GM18511 (cell line): Measurements from ENCODE around the gene CERS1.

Experiments used
- ATAC-seq: cut with Tn5 transposase; IDR thresholded peaks from one replicate; pipeline ENCODE4 v1.9.1; 2021; ENCODE audit warnings: mild to moderate bottlenecking, moderate library complexity; ENCODE audit not compliant: unreplicated experiment

The CERS1 gene

GRCh38 chr19:18876865-18877264, 19.1 kb downstream of the CERS1 start:
- no peak for ATAC-seq

DNA sequence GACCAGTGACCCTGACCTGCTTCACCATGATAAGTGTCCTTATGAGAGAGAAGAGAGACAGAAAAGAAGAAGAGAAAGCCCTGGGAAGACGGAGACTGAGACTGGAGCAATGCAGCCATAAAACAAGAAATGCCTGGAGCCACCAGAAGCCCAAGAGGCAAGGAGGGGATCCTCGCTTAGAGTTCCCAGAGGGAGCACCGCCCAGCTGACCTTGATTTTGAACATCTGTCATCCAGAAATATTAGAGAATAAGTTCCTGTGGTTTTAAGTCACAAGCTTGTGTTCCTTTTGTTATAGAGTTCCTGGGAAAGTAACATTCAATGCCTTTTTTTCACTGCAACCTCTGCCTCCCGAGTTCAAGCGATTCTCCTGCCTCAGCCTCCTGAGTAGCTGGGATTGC, 20.2 kb downstream of the CERS1 start:
- no peak for ATAC-seq

DNA sequence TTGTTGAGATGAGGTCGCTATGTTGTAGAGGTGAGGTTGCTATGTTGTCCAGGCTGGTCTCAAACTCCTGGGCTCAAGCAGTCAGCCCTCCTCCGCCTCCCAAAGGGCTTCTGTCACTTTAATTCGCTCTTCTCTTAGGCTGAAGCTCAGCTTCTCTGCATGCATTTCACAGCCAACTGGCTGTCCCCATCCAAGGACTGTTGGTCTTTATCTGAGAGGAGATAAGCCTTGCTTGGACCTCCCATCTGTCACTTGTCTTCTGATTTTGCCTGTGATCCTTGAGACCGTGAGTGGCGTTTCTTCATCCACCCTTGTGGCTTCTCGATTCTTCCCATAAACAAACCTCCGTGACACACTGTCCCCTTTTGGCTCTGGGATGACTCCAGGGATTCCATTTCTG, 24.4 kb downstream of the CERS1 start:
- ATAC-seq, result no peak

DNA sequence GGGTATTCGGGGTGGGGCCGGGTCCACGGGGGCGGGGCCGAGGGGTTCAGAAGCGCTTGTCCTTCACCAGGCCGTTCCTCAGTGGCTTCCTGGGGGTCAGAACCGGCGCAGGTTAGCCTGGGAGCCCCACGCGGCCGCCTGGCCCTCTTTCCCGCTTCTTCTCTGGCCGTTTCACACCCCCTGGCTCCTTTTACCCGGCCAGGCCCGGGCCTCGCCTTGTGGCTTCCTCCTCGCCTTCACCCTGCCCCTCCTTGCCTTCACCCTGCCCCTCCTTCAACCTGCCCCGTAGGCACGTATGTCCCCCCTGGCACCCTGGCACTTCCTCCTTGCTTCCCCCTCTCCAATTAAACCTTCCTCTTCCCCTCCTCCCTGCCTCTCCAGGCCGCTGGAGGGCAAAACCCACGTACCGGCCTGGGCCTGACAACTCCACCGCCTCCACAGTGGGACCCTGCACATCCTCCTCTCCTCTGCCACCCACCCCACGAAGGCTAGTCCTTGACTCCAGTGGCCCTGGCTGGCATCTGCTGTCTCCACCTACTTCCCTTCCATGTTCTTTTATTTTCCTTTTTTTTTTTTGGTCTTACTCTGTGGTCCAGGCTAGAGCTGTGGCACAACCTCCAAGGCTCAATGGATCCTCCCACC, 25.3 kb downstream of the CERS1 start:
- ATAC-seq, result no peak

DNA sequence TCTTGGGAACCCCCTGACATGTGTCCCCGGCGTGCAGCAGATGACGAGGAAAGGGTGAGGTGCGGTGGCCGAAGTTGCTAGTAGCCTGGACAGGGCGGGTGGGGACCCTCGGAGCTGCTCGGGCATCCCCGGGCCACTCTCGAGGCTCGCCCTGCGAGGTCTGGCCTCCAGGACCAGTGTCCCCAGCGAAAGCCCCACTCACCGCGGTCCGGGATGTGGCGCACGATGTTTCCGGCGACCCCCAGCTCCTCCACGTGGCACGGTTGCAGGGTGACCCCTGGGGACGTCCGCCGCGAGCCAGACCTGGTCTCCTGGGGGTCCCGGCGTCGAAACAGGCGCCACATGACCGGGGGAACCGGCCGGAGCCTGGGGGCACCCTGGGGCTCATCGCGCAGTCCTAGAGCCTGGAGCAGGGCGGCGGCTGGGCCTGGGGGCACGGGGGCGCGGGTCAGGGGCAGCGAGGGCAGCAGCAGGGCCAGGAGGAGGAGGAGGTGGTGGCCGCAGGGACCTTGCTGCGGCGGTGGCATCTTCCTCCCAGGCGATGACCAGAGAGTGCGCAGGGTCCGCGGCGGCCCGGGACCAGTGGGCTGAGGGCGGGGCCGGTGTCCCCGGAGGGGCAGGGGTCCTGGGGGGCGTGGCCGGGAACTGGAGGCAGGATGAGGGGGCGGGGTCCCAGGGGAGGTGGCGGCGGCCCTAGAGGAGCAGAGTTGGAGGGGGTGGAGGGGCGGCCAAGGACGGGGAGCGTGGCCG, 26.0 kb downstream of the CERS1 start:
- no peak for ATAC-seq

DNA sequence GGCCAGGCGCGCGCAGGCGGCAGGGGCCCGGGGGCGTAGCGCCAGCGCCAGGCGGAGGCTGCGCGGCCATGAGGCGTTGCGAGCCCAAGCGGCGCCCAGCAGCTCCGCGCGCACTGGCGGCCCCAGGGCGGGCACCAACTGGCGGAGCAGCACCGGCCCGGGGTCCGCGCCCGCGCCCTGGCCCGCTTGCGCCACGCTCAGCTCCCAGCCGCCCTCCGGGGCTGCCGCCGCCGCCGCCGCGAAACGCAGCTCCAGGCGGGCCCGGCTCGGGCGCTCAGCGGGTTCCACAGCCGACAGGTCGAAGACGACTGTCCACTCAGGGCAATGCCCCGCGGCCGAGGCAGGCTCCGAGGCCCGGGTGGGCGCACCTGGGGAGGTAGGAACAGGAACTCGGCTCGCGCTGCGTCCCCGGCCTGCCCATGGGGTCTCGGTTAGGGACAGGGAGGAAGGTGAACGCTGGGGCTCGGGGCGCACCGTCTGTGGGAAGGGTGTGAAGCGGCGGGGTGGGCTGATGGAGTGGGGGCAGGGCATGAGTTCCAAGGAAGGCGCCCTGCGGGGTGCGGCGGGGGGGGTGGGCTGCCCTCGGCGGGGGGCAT, 26.8 kb downstream of the CERS1 start:
- no peak for ATAC-seq

DNA sequence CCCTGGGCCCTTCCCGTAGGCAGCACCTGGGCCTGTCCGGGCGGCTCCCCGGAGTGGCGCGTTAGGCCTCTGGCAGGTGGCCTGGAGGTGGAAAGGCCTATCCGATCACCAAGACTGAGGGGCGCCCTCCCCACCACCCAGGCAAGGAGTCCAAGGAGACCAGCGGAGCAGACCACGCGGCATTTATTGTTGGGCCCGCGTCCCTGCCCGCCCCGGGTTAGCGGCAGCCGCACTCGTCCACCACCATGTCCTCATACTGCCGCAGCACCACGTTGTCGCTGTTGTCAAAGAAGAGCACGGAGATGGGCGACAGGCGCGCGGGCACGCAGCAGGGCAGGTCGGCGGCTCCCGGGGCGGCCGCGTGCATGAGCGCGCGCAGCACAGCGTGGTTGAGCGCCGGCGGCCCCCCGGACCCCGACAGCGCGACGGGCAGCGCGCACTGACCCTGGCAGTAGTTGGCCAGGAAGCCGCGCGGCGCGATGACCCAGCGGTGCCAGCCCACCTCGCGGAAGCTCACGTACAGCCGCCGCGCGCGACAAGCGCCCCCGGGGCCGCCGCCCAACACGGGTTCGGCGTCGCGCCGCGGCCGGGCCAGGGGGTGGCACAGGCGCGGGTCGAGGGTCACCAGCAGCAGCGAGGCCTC, 27.5 kb downstream of the CERS1 start:
- ATAC-seq, result no peak

GRCh38 chr19:18867751-18868150, 28.2 kb downstream of the CERS1 start:
- no peak for ATAC-seq

DNA sequence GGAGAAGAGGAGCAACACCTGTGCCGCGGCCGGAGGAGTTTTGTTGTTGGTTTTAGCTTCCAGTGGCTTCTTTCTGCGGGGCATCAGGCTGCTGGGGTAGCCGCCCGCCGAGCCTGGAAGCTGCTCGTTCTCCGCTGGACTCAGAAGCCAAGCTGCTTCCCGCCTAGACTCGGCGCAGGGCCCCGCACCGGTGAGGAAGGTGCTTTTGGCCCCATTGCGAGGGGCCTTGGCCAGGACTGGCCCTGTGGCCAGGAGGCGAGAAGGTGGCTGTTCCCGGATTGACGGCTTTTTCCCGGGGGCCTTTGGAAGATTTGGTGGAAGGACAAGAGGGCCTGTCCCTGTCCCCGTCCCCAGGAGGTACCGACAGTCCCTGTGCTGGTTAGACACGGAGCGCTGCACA, 28.8 kb downstream of the CERS1 start:
- ATAC-seq, result no peak

- no peak for ATAC-seq
These were observed 29.2 kb downstream of the CERS1 start for GRCh38 chr19:18866800-18867123.

DNA sequence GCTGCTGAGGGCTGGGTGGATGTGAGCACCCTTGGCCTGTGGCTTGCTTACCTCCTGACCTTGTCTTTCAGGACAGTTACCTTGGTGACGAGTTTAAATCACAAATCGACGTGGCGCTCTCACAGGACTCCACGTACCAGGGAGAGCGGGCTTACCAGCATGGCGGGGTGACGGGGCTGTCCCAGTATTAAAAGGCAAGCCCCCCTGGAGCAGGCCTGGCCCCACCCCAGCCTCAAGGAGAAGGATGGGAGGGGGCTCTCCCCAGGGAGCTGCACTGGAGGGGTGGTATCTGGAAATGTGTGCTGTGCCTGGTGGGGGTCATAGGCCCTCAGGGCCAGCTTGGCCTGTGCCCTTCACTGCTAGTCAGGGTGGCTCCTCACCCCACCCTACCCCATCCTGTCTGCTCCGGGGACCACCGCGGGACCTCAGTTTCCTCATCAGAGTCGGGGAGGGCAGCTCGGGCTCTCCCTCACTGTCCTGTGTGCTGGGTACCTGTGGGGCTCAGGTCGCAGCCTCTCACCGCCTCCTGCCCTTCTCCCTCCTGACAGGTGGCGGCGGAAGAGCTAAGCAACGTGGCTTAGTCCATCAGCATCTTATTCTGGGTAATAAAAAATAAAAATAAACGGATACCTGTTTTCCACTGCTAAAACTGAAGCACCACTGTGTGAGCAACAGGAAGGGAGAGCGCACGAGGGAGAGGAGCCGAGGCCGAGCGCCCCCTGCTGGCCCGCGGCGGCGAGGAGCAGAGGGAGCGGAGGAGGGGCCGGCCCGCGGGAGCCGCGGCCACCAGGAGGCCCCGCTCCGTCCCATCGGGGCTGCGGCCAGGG, 29.8 kb downstream of the CERS1 start:
- ATAC-seq, result no peak

- no peak for ATAC-seq
These were observed 30.6 kb downstream of the CERS1 start for GRCh38 chr19:18865106-18865972.

- ATAC-seq, result no peak
These were observed 32.1 kb downstream of the CERS1 start for GRCh38 chr19:18863843-18864362.

DNA sequence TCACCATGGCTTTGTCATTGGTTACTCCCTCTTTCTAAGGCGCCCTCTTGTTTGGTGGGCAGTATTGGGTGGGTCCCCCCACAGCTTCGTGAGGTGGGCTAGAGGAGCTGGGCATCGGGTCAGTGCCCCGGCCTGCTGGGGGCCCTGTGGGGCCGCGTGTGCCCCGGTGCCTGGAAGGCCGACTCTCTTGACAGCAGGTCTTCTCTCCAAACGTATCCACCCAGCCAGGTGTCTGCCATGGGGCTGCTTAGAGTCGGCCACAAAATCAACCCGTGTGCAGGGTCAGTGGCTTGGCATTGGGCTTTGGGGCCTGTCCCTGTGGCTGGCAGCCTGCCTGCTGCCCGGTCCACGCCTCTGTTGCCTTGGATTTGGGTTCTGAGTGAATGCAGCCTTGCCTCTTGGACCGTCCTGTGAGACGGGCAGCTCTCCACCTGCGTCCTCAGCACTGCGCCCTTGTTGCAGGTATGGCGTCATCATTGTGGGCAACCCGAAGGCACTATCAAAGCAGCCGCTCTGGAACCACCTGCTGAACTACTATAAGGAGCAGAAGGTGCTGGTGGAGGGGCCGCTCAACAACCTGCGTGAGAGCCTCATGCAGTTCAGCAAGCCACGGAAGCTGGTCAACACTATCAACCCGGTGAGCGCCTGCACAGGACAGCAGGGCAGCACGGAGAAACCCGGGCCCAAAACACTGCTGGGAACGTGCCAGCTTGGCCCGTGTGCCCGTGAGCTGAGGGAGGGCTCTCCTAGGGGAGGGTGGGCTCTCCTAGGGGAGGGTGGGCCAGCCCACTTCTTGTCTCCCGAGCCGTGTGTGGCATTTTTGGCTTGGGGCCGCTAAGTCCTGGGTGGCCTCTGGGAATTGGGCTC, 32.7 kb downstream of the CERS1 start:
- ATAC-seq, result no peak

DNA sequence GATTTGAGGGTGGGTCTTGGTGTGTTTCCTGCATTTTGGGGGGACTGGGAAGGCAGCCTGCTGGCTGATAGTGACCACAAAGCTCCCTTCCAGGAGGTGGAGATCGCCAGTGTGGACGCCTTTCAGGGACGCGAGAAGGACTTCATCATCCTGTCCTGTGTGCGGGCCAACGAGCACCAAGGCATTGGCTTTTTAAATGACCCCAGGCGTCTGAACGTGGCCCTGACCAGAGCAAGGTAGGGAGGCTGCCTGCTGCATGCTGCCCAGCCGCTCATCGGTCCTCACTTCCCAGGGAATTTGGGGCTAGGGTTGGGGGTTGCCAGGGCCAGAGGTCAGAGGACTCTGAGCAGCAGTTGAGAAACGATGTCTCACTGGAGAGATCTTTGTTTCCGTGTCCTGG, 34.0 kb downstream of the CERS1 start:
- no peak for ATAC-seq

GRCh38 chr19:18861235-18861634, 34.7 kb downstream of the CERS1 start:
- no peak for ATAC-seq

GRCh38 chr19:18860725-18861124, 35.2 kb downstream of the CERS1 start:
- no peak for ATAC-seq

DNA sequence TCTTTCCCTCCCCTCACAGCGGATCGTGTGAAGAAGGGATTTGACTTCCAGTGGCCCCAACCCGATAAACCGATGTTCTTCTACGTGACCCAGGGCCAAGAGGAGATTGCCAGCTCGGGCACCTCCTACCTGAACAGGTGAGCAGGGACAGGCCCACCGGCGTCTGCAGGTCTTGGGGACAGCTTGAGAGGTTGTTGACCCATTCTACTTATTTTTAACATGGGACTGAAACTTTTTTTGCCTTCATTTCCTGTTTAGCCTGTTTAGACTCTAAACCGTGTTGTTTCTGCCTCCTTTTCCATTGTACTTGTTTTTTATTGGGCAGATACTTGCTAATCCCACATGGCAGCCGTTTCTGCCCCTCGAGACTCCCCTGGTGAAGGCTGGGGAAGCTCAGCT, 35.7 kb downstream of the CERS1 start:
- ATAC-seq, result no peak

GRCh38 chr19:18859676-18860301, 36.2 kb downstream of the CERS1 start:
- no peak for ATAC-seq
